ENCODE measurements around the gene CMTM2.
A peak's percentile ranks its signal among the peaks of the same experiment; 100 is the strongest.

CMTM2 gene

GRCh38 chr16:66598111-66598510, 18.8 kb downstream of the CMTM2 start:
- Histone ChIP-seq H2AFZ (ENCODE audit: low read depth, low read length) (no peak overlapping the region), H3K9me3 (ENCODE audit: low read length) (no peaks in the 10 kb centered on the region), H3K36me3 (ENCODE audit: insufficient read depth, low read length) (no peaks in the 10 kb centered on the region), H3K4me1 (ENCODE audit: insufficient read depth, low read length) (peaks cover 3% of the 10 kb centered on the region), H3K4me3 (ENCODE audit: low read length) (no peak overlapping the region), H3K27me3 (ENCODE audit: insufficient read depth, low read length) (no peaks in the 10 kb centered on the region)

GRCh38 chr16:66599726-66600125, 20.5 kb downstream of the CMTM2 start:
- no peaks in the 10 kb centered on the region for H3K36me3 ChIP-seq (ENCODE audit: insufficient read depth, low read length)
- H2AFZ ChIP-seq (ENCODE audit: low read depth, low read length), result no peak overlapping the region
- H3K4me3 ChIP-seq (ENCODE audit: low read length), result no peak overlapping the region
- no peaks in the 10 kb centered on the region for H3K27me3 ChIP-seq (ENCODE audit: insufficient read depth, low read length)
- H3K4me1 ChIP-seq (ENCODE audit: insufficient read depth, low read length), result peaks cover 7% of the 10 kb centered on the region
- H3K9me3 ChIP-seq (ENCODE audit: low read length), result no peaks in the 10 kb centered on the region

- peaks cover 7% of the 10 kb centered on the region for H3K4me1 ChIP-seq (ENCODE audit: insufficient read depth, low read length)
- H3K36me3 ChIP-seq (ENCODE audit: insufficient read depth, low read length), result no peaks in the 10 kb centered on the region
- no peaks in the 10 kb centered on the region for H3K27me3 ChIP-seq (ENCODE audit: insufficient read depth, low read length)
- H3K4me3 ChIP-seq (ENCODE audit: low read length), result no peak overlapping the region
- no peak overlapping the region for H2AFZ ChIP-seq (ENCODE audit: low read depth, low read length)
- no peaks in the 10 kb centered on the region for H3K9me3 ChIP-seq (ENCODE audit: low read length)
Observed at GRCh38 chr16:66600477-66600876, 21.2 kb downstream of the CMTM2 start.

DNA sequence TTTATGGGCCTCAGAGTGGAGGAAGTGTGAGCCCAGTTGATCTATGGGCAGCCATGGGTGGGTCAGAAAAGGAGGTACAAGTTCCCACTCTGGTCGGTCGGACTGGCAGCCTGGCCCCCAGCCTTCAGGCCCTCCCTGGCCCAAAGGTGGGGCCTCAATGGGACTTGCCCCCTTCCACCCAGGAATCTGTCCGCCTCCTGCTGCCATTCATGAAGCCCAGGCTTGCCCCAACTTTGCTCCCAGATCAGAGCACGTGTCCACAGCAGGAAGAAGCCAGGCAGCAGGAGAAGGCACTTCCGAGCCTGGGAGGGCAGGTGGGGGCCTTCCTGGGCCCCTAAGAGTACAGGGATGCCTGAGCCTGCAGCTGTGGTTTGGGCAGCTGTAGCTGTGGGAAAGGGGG, 22.2 kb downstream of the CMTM2 start:
- Histone ChIP-seq H3K27me3 (ENCODE audit: insufficient read depth, low read length) (no peaks in the 10 kb centered on the region), H2AFZ (ENCODE audit: low read depth, low read length) (no peak overlapping the region), H3K9me3 (ENCODE audit: low read length) (no peaks in the 10 kb centered on the region), H3K4me3 (ENCODE audit: low read length) (no peak overlapping the region), H3K4me1 (ENCODE audit: insufficient read depth, low read length) (peaks cover 13% of the 10 kb centered on the region), H3K36me3 (ENCODE audit: insufficient read depth, low read length) (no peaks in the 10 kb centered on the region)

DNA sequence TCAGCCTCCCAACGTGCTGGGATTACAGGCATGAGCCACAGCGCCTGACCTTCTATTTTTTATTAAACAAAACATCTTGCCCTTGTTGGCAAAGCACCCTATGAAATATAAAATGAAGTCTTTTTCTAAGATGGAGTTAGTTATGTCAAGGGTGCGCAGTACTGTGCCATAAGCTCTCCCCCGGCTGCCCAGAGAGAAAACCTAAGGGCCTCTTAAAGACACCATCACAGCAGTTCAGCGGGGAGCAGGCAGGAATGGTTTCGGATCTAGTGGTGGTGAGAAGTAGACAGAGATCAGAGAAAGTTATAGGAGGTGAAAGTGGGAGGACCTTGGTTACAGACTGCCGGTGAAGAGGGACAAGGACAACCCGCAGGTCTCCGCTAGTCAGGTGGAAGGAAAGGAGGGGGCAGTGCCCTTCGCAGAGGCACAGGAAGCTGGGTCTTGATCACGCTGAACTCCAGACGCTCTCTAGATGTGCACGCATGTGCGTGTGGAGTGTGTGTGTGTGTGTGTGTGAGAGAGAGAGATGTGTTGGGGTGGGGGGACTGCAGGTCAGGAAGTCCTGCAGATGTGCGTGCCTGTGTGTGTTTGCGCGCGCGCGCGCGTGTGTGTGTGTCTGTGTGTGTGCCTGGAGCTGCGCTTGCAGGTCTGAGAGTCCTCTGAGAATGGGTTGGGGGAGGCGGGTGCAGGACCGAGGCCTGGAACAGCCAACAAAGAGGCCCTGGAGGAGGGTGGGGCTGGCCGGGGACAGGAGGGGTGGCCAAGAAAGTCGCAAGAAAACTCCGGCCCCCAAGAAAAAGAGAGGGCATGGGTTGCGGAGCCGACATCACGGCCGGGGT, 24.5 kb downstream of the CMTM2 start:
- Histone ChIP-seq H2AFZ (ENCODE audit: low read depth, low read length) (peak overlapping the region; percentile 53), H3K4me1 (ENCODE audit: insufficient read depth, low read length) (peaks cover 17% of the 10 kb centered on the region), H3K27me3 (ENCODE audit: insufficient read depth, low read length) (no peaks in the 10 kb centered on the region), H3K36me3 (ENCODE audit: insufficient read depth, low read length) (peaks cover 4% of the 10 kb centered on the region), H3K9me3 (ENCODE audit: low read length) (no peaks in the 10 kb centered on the region), H3K4me3 (ENCODE audit: low read length) (peak overlapping the region; percentile 53)

DNA sequence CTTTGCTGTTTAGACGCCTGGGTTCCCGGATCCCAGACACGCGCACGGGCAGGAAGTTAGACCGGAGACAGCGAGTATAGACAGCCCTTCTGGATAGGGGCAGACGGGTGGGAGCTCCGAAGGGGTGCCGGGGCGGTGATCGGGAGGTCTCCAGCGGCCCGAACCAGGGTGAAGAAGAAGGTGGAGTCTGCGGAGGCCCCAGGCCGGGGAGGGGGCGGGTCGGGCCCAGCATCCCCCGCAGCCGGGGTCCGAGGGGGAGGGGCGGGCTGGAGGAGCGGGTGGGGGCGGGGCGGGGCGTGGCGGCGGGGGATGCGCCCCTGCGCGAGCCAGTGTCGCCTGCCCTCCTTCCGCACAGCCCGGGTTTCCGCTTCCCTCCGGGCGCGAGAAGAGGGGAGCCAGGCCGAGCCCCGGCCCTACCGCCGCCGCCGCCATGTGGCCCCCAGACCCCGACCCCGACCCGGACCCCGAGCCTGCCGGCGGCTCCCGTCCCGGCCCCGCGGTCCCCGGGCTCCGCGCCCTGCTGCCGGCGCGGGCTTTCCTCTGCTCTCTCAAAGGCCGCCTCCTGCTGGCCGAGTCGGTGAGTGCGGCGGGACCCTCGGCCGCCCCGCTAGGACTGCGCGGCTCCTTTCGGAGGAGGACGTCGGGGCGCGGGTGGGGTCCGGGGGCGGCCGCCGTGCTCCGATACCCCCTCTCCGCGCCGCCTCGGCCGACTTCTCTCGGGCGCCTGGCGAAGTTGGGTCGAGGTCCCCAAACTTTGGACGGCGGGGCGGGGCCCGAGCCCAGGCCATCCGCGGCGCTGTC, 25.3 kb downstream of the CMTM2 start, which contains the start of gene CMTM3:
TSS of gene CMTM3 (plus strand) at position 329 of the 801 bp plus-strand sequence. CDS start at position 431, 102 bp downstream.
- Histone ChIP-seq H3K27me3 (ENCODE audit: insufficient read depth, low read length) (no peaks in the 10 kb centered on the region), H3K4me1 (ENCODE audit: insufficient read depth, low read length) (peaks cover 17% of the 10 kb centered on the region), H3K36me3 (ENCODE audit: insufficient read depth, low read length) (peaks cover 13% of the 10 kb centered on the region), H3K9me3 (ENCODE audit: low read length) (no peaks in the 10 kb centered on the region), H3K4me3 (ENCODE audit: low read length) (peak within 1 kb of the TSS; percentile 53), H2AFZ (ENCODE audit: low read depth, low read length) (peak within 1 kb of the TSS; percentile 57)

- Histone ChIP-seq H3K4me3 (ENCODE audit: low read length) (peak overlapping the region; percentile 53), H3K4me1 (ENCODE audit: insufficient read depth, low read length) (peaks cover 17% of the 10 kb centered on the region), H3K36me3 (ENCODE audit: insufficient read depth, low read length) (peaks cover 21% of the 10 kb centered on the region), H2AFZ (ENCODE audit: low read depth, low read length) (peak overlapping the region; percentile 57), H3K9me3 (ENCODE audit: low read length) (no peaks in the 10 kb centered on the region), H3K27me3 (ENCODE audit: insufficient read depth, low read length) (no peaks in the 10 kb centered on the region)
Observed at GRCh38 chr16:66605177-66605978, 26.1 kb downstream of the CMTM2 start.

- Histone ChIP-seq H3K4me1 (ENCODE audit: insufficient read depth, low read length) (peaks cover 14% of the 10 kb centered on the region), H3K9me3 (ENCODE audit: low read length) (no peaks in the 10 kb centered on the region), H3K4me3 (ENCODE audit: low read length) (peak overlapping the region; percentile 53), H2AFZ (ENCODE audit: low read depth, low read length) (no peak overlapping the region), H3K27me3 (ENCODE audit: insufficient read depth, low read length) (no peaks in the 10 kb centered on the region), H3K36me3 (ENCODE audit: insufficient read depth, low read length) (peaks cover 27% of the 10 kb centered on the region)
Observed at GRCh38 chr16:66605979-66606751, 26.9 kb downstream of the CMTM2 start.

GRCh38 chr16:66608241-66609138, 29.2 kb downstream of the CMTM2 start:
- peaks cover 50% of the 10 kb centered on the region for H3K36me3 ChIP-seq (ENCODE audit: insufficient read depth, low read length)
- no peak overlapping the region for H3K4me3 ChIP-seq (ENCODE audit: low read length)
- peaks cover 5% of the 10 kb centered on the region for H3K9me3 ChIP-seq (ENCODE audit: low read length)
- peaks cover 13% of the 10 kb centered on the region for H3K4me1 ChIP-seq (ENCODE audit: insufficient read depth, low read length)
- H3K27me3 ChIP-seq (ENCODE audit: insufficient read depth, low read length), result no peaks in the 10 kb centered on the region
- H2AFZ ChIP-seq (ENCODE audit: low read depth, low read length), result no peak overlapping the region

- Histone ChIP-seq H3K4me1 (ENCODE audit: insufficient read depth, low read length) (peaks cover 11% of the 10 kb centered on the region), H3K36me3 (ENCODE audit: insufficient read depth, low read length) (peaks cover 55% of the 10 kb centered on the region), H3K4me3 (ENCODE audit: low read length) (no peak overlapping the region), H3K9me3 (ENCODE audit: low read length) (peaks cover 5% of the 10 kb centered on the region), H2AFZ (ENCODE audit: low read depth, low read length) (no peak overlapping the region), H3K27me3 (ENCODE audit: insufficient read depth, low read length) (no peaks in the 10 kb centered on the region)
Observed at GRCh38 chr16:66609139-66609510, 29.9 kb downstream of the CMTM2 start.

GRCh38 chr16:66610111-66610820, 31.0 kb downstream of the CMTM2 start:
- Histone ChIP-seq H3K9me3 (ENCODE audit: low read length) (peaks cover 5% of the 10 kb centered on the region), H3K36me3 (ENCODE audit: insufficient read depth, low read length) (peaks cover 65% of the 10 kb centered on the region), H3K4me1 (ENCODE audit: insufficient read depth, low read length) (peaks cover 11% of the 10 kb centered on the region), H2AFZ (ENCODE audit: low read depth, low read length) (no peak overlapping the region), H3K4me3 (ENCODE audit: low read length) (no peak overlapping the region), H3K27me3 (ENCODE audit: insufficient read depth, low read length) (no peaks in the 10 kb centered on the region)

All from neuron (in vitro differentiated cells).